ENCODE data around the gene PSME2. TPM values are rescaled to one million over a fixed set of nuclear protein-coding genes. Genes with fewer than 3 reads are reported as not detected.
A peak's percentile ranks its signal among the peaks of the same experiment; 100 is the strongest.

Gene PSME2
- total and polyA plus RNA-seq, 2 of the 13 experiments (the other 11 are each of a cell fraction or from before 2014, with no cell fraction given): 332 to 716 TPM

GRCh38 chr14:24113801-24114531 lies 32.4 kb downstream of the PSME2 start (continued):
- TF ChIP-seq PRPF4 (IDR thresholded peaks at IDR 0.05; ENCODE audit: low read depth, low read length, poor library complexity, severe bottlenecking): peak; percentile 26
- no peak for TF ChIP-seq ZNF382 (CRISPR knock-in tag; IDR thresholded peaks at IDR 0.05; ENCODE audit: borderline replicate concordance)
- TF ChIP-seq TRAFD1 (CRISPR knock-in tag; IDR thresholded peaks at IDR 0.05; ENCODE audit: borderline replicate concordance): peak; percentile 55
- peak; percentile 98 for TF ChIP-seq ZSCAN25 (CRISPR knock-in tag; IDR thresholded peaks at IDR 0.05)
- no peak for TF ChIP-seq ZXDC (CRISPR knock-in tag; IDR thresholded peaks at IDR 0.05)
- TF ChIP-seq KDM3A (CRISPR knock-in tag; IDR thresholded peaks at IDR 0.05; ENCODE audit: low read depth): peak; percentile 100
- TF ChIP-seq KDM2A (CRISPR knock-in tag; IDR thresholded peaks at IDR 0.05; ENCODE audit: borderline replicate concordance, low read depth): peak; percentile 99
- TF ChIP-seq ZMYM3 (CRISPR knock-in tag; IDR thresholded peaks at IDR 0.05): peak; percentile 99
- no peak for TF ChIP-seq RFX1 (IDR thresholded peaks at IDR 0.05)
- TF ChIP-seq ZNF230 (CRISPR knock-in tag; IDR thresholded peaks at IDR 0.05): peak; percentile 98
- peak; percentile 91 for TF ChIP-seq ZNF225 (CRISPR knock-in tag; IDR thresholded peaks at IDR 0.05)
- TF ChIP-seq SNAPC5 (CRISPR knock-in tag; IDR thresholded peaks at IDR 0.05; ENCODE audit: borderline replicate concordance): peak; percentile 93; the same call in 1 of the 2 replicates
- TF ChIP-seq ZNF646 (CRISPR knock-in tag; IDR thresholded peaks at IDR 0.05): no peak
- TF ChIP-seq CCAR2 (optimal IDR thresholded peaks at IDR 0.05; ENCODE audit: low read depth, low read length): no peak
- TF ChIP-seq ZNF615 (CRISPR knock-in tag; IDR thresholded peaks at IDR 0.05; ENCODE audit: borderline replicate concordance): peak; percentile 98
- peak; percentile 72; the same call in 1 of the 2 replicates for TF ChIP-seq ZBTB37 (CRISPR knock-in tag; IDR thresholded peaks at IDR 0.05)
